Body of pancreas (tissue), 4 donors: Measurements from ENCODE around the gene KYNU. TPM values are rescaled to one million over a fixed set of nuclear protein-coding genes. Genes with fewer than 3 reads are reported as not detected.

Experiments
- ATAC-seq: fragments of 150-250 bp; one replicate; pipeline ENCODE4 v1.9.1; 2016
- DNase-seq, 4 donors: peaks; one replicate each; pipeline ENCODE4 v3.0.0-alpha.2; 2019
- H3K27ac ChIP-seq, 4 donors: fragments of 200-600 bp; sonication (generic); 1 replicate in 3 of 4; 2 replicates in 1 of 4; pipeline versions ENCODE4 v1.5.1 to v1.6.1; 2016 to 2019; ENCODE audit warnings: mild to moderate bottlenecking in 1 of 4, mixed read lengths in 1 of 4, moderate library complexity in 1 of 4
- H3K27me3 ChIP-seq, 2 donors: fragments of 200-600 bp; sonication (generic); one replicate each; pipeline ENCODE4 v1.6.0; 2016; ENCODE audit warnings: mild to moderate bottlenecking in 1 of 2
- H3K36me3 ChIP-seq, 2 donors: fragments of 200-600 bp; sonication (generic); replicated peaks in 1 of 2; 2 replicates each; pipeline ENCODE4 v1.5.1; 2016; ENCODE audit warnings: low read depth in 2 of 2; ENCODE audit not compliant: insufficient read depth in 1 of 2
- H3K4me1 ChIP-seq: fragments of 200-600 bp; sonication (generic); one replicate; pipeline ENCODE4 v1.6.0; 2016
- H3K4me3 ChIP-seq, 2 donors: fragments of 200-600 bp; sonication (generic); 1 replicate in 1 of 2; 2 replicates in 1 of 2; pipeline ENCODE4 v1.5.1; 2016 to 2019
- H3K9me3 ChIP-seq, 3 donors: fragments of 200-600 bp; sonication (generic); 1 replicate in 2 of 3; 2 replicates in 1 of 3; pipeline ENCODE4 v1.5.1; 2016
- CTCF ChIP-seq, 7 experiments: fragments of 450-650 bp in 4 of 7; fragments of 200-600 bp in 3 of 7; sonication (generic) in 3 of 7; IDR thresholded peaks; one replicate each; pipeline ENCODE4 v1.5.1; 2016 to 2019; ENCODE audit warnings: antibody characterized with exemption in 7 of 7
- POLR2A ChIP-seq, 3 donors: fragments of 450-650 bp; IDR thresholded peaks; one replicate each; pipeline ENCODE4 v1.6.1; 2016; ENCODE audit warnings: antibody characterized with exemption in 3 of 3, mild to moderate bottlenecking in 2 of 3
- WGBS, 2 donors: methylation state at CpG; one replicate each; pipeline ENCODE4 v1.1.5; 2017; 5-methylcytosine and 5-hydroxymethylcytosine counted together
- intact Hi-C: fragments of 100-400 bp; cut with DNase I; formaldehyde crosslinking; loops from one replicate; pipeline ENCODE4 v1.15.1; 2023
- total RNA-seq, 2 donors: library from RNA; depleted of rRNA; stranded (reverse); fragments of >200 nt; gene quantifications; one replicate each; pipeline ENCODE4 v1.1.0, GENCODE V29; 2016

Gene KYNU
- total RNA-seq, 2 donors from 2014 or later: 0.33 to 0.78 TPM

GRCh38 chr2:142873831-142874287, 3.6 kb upstream of the KYNU start:
- Histone ChIP-seq H3K27ac (peak overlapping the region in 3 of 4 donors; percentile 16 to 69 (median 24)), H3K4me1 (peaks cover 15% of the 10 kb centered on the region), H3K9me3 (no peaks in the 10 kb centered on the region), H3K4me3 (no peak overlapping the region), H3K36me3 (no peaks in the 10 kb centered on the region), H3K27me3 (no peaks in the 10 kb centered on the region)
- TF ChIP-seq POLR2A (IDR thresholded peaks at IDR 0.05) (no peak), CTCF (IDR thresholded peaks at IDR 0.05) (no peak)
- 70 to 79% methylated on average over 1 of the region's 1 CpG for WGBS, 2 donors
- ATAC-seq (no peak), DNase-seq (no peak)
- intact Hi-C loops: no loop called here

- no peak overlapping the region for H3K4me3 ChIP-seq
- DNase-seq (peak; percentile 24 to 72 (median 52)), ATAC-seq (peak; percentile 95)
- WGBS, 2 donors: 5% methylated on average over 2 of the region's 2 CpGs
- no peaks in the 10 kb centered on the region for H3K9me3 ChIP-seq
- H3K27ac ChIP-seq: peak overlapping the region in 3 of 4 donors; percentile 16 to 69 (median 24)
- H3K36me3 ChIP-seq: no peaks in the 10 kb centered on the region
- intact Hi-C loops: no loop called here
- TF ChIP-seq CTCF (IDR thresholded peaks at IDR 0.05): no peak
- no peak for TF ChIP-seq POLR2A (IDR thresholded peaks at IDR 0.05)
- no peaks in the 10 kb centered on the region for H3K27me3 ChIP-seq
- H3K4me1 ChIP-seq: peaks cover 15% of the 10 kb centered on the region
These were observed 3.1 kb upstream of the KYNU start for GRCh38 chr2:142874293-142874814.

- DNase-seq: no peak
- 74 to 81% methylated on average over 6 of the region's 6 CpGs for WGBS, 2 donors
- no peaks in the 10 kb centered on the region for H3K9me3 ChIP-seq
- no peaks in the 10 kb centered on the region for H3K36me3 ChIP-seq
- ATAC-seq: no peak
- H3K27me3 ChIP-seq: no peaks in the 10 kb centered on the region
- peaks cover 15% of the 10 kb centered on the region for H3K4me1 ChIP-seq
- peak overlapping the region in 2 of 4 donors; percentile 16 to 69 for H3K27ac ChIP-seq
- H3K4me3 ChIP-seq: no peak overlapping the region
- intact Hi-C loops: no loop called here
- no peak for TF ChIP-seq CTCF (IDR thresholded peaks at IDR 0.05)
- no peak for TF ChIP-seq POLR2A (IDR thresholded peaks at IDR 0.05)
These were observed 2.5 kb upstream of the KYNU start for GRCh38 chr2:142875010-142875409.

GRCh38 chr2:142875652-142876051, 1.8 kb upstream of the KYNU start:
- no peaks in the 10 kb centered on the region for H3K27me3 ChIP-seq
- H3K36me3 ChIP-seq: no peaks in the 10 kb centered on the region
- H3K27ac ChIP-seq: no peak overlapping the region
- no peaks in the 10 kb centered on the region for H3K9me3 ChIP-seq
- H3K4me3 ChIP-seq: no peak overlapping the region
- TF ChIP-seq CTCF (IDR thresholded peaks at IDR 0.05) (no peak), POLR2A (IDR thresholded peaks at IDR 0.05) (no peak)
- DNase-seq (no peak), ATAC-seq (no peak)
- WGBS, 2 donors: 83 to 85% methylated on average over 4 of the region's 4 CpGs
- intact Hi-C loops: no loop called here
- H3K4me1 ChIP-seq: peaks cover 15% of the 10 kb centered on the region

- 39 to 55% methylated on average over 2 of the region's 2 CpGs for WGBS, 2 donors
- no peak for ATAC-seq
- intact Hi-C loops: no loop called here
These were observed 1.0 kb upstream of the KYNU start for GRCh38 chr2:142876423-142876822.

More at GRCh38 chr2:142876423-142876822, 1.0 kb upstream of the KYNU start:
- Histone ChIP-seq H3K27ac (no peak overlapping the region), H3K9me3 (no peaks in the 10 kb centered on the region), H3K4me1 (peaks cover 15% of the 10 kb centered on the region), H3K36me3 (no peaks in the 10 kb centered on the region), H3K27me3 (no peaks in the 10 kb centered on the region), H3K4me3 (no peak overlapping the region)
- TF ChIP-seq POLR2A (IDR thresholded peaks at IDR 0.05) (no peak), CTCF (IDR thresholded peaks at IDR 0.05) (no peak)
- no peak for DNase-seq
